Loucy (cell line): ENCODE data around the gene FBRSL1.

Source experiments
- CTCF ChIP-seq: fragments of 200-600 bp; sonication (generic); conservative IDR thresholded peaks from 2 replicates; pipeline ENCODE4 v1.5.1; 2014; ENCODE audit warnings: mild to moderate bottlenecking, antibody characterized with exemption, low read length
- EZH2phosphoT487 ChIP-seq: fragments of 200-600 bp; IDR thresholded peaks from 2 replicates; pipeline ENCODE4 v1.6.1; 2018; ENCODE audit warnings: antibody characterized with exemption, mild to moderate bottlenecking, moderate library complexity, borderline replicate concordance

- TF ChIP-seq CTCF = no peak
- no peak for TF ChIP-seq EZH2phosphoT487
Observed at GRCh38 chr12:132542661-132543060, 52.7 kb downstream of the FBRSL1 start.
